Measurements from ENCODE around the gene GZF1.

Gene GZF1

GRCh38 chr20:23361476-23362391 is at the start of gene GZF1:
Gene GZF1 (plus strand): TSS chr20:23362182. CDS start chr20:23364384, 2,202 bp downstream.
- DNase-seq = peak; percentile 96
- in situ Hi-C loops (cut with HindIII; ENCODE audit: low pct_ligation_motif_present, low pct_unique_long_range_greater_than_20kb, low sequenced_read_pairs) = no loop called here

- no peak for DNase-seq
- in situ Hi-C loops (cut with HindIII; ENCODE audit: low pct_ligation_motif_present, low pct_unique_long_range_greater_than_20kb, low sequenced_read_pairs) = no loop called here
Observed at GRCh38 chr20:23313271-23313670, 48.7 kb upstream of the GZF1 start.

GRCh38 chr20:23314699-23315098 is 47.3 kb upstream of the GZF1 start:
- no peak for DNase-seq
- in situ Hi-C loops (cut with HindIII; ENCODE audit: low pct_ligation_motif_present, low pct_unique_long_range_greater_than_20kb, low sequenced_read_pairs) = no loop called here

GRCh38 chr20:23315099-23315498 is 46.9 kb upstream of the GZF1 start:
- no peak for DNase-seq
- in situ Hi-C loops (cut with HindIII; ENCODE audit: low pct_ligation_motif_present, low pct_unique_long_range_greater_than_20kb, low sequenced_read_pairs) = no loop called here

- in situ Hi-C loops (cut with HindIII; ENCODE audit: low pct_ligation_motif_present, low pct_unique_long_range_greater_than_20kb, low sequenced_read_pairs) = no loop called here
- no peak for DNase-seq
Observed at GRCh38 chr20:23316626-23317025, 45.4 kb upstream of the GZF1 start.

GRCh38 chr20:23317081-23317480 is 44.9 kb upstream of the GZF1 start:
- DNase-seq = no peak
- in situ Hi-C loops (cut with HindIII; ENCODE audit: low pct_ligation_motif_present, low pct_unique_long_range_greater_than_20kb, low sequenced_read_pairs) = no loop called here

- DNase-seq = no peak
- in situ Hi-C loops (cut with HindIII; ENCODE audit: low pct_ligation_motif_present, low pct_unique_long_range_greater_than_20kb, low sequenced_read_pairs) = no loop called here
Observed at GRCh38 chr20:23318347-23318746, 43.6 kb upstream of the GZF1 start.

- in situ Hi-C loops (cut with HindIII; ENCODE audit: low pct_ligation_motif_present, low pct_unique_long_range_greater_than_20kb, low sequenced_read_pairs) = no loop called here
- DNase-seq = peak; percentile 7
Observed at GRCh38 chr20:23320317-23320716, 41.7 kb upstream of the GZF1 start.

GRCh38 chr20:23325107-23325506 is 36.9 kb upstream of the GZF1 start:
- DNase-seq = no peak
- in situ Hi-C loops (cut with HindIII; ENCODE audit: low pct_ligation_motif_present, low pct_unique_long_range_greater_than_20kb, low sequenced_read_pairs) = no loop called here

- in situ Hi-C loops (cut with HindIII; ENCODE audit: low pct_ligation_motif_present, low pct_unique_long_range_greater_than_20kb, low sequenced_read_pairs) = no loop called here
- no peak for DNase-seq
Observed at GRCh38 chr20:23326774-23327173, 35.2 kb upstream of the GZF1 start.

- no peak for DNase-seq
- in situ Hi-C loops (cut with HindIII; ENCODE audit: low pct_ligation_motif_present, low pct_unique_long_range_greater_than_20kb, low sequenced_read_pairs) = no loop called here
Observed at GRCh38 chr20:23327617-23328333, 34.2 kb upstream of the GZF1 start.

- in situ Hi-C loops (cut with HindIII; ENCODE audit: low pct_ligation_motif_present, low pct_unique_long_range_greater_than_20kb, low sequenced_read_pairs) = no loop called here
- DNase-seq = no peak
Observed at GRCh38 chr20:23331450-23332350, 30.3 kb upstream of the GZF1 start.

GRCh38 chr20:23332467-23332866 is 29.5 kb upstream of the GZF1 start:
- in situ Hi-C loops (cut with HindIII; ENCODE audit: low pct_ligation_motif_present, low pct_unique_long_range_greater_than_20kb, low sequenced_read_pairs) = no loop called here
- no peak for DNase-seq

GRCh38 chr20:23334111-23334510 is 27.9 kb upstream of the GZF1 start:
- no peak for DNase-seq
- in situ Hi-C loops (cut with HindIII; ENCODE audit: low pct_ligation_motif_present, low pct_unique_long_range_greater_than_20kb, low sequenced_read_pairs) = no loop called here

GRCh38 chr20:23335521-23335920 is 26.5 kb upstream of the GZF1 start:
- DNase-seq = no peak
- in situ Hi-C loops (cut with HindIII; ENCODE audit: low pct_ligation_motif_present, low pct_unique_long_range_greater_than_20kb, low sequenced_read_pairs) = no loop called here

GRCh38 chr20:23336476-23336875 is 25.5 kb upstream of the GZF1 start:
- DNase-seq = no peak
- in situ Hi-C loops (cut with HindIII; ENCODE audit: low pct_ligation_motif_present, low pct_unique_long_range_greater_than_20kb, low sequenced_read_pairs) = no loop called here

GRCh38 chr20:23337312-23337711 is 24.7 kb upstream of the GZF1 start:
- in situ Hi-C loops (cut with HindIII; ENCODE audit: low pct_ligation_motif_present, low pct_unique_long_range_greater_than_20kb, low sequenced_read_pairs) = no loop called here
- no peak for DNase-seq

- in situ Hi-C loops (cut with HindIII; ENCODE audit: low pct_ligation_motif_present, low pct_unique_long_range_greater_than_20kb, low sequenced_read_pairs) = no loop called here
- DNase-seq = no peak
Observed at GRCh38 chr20:23339986-23340385, 22.0 kb upstream of the GZF1 start.

GRCh38 chr20:23340524-23340923 is 21.5 kb upstream of the GZF1 start:
- peak; percentile 56 for DNase-seq
- in situ Hi-C loops (cut with HindIII; ENCODE audit: low pct_ligation_motif_present, low pct_unique_long_range_greater_than_20kb, low sequenced_read_pairs) = no loop called here
